ENCODE results near the gene GXYLT1. TPM values are rescaled to one million over a fixed set of nuclear protein-coding genes. Genes with fewer than 3 reads are reported as not detected.

The GXYLT1 gene
- total and polyA plus RNA-seq, 2 experiments from 2014 or later = 6.9 to 15.6 TPM

- no peak for DNase-seq (ENCODE audit: low read depth in 1 of 2, low spot score in 1 of 2)
- H3K27ac ChIP-seq = peak overlapping the region; percentile 82
- H3K27me3 ChIP-seq = no peaks in the 10 kb centered on the region
Measured at GRCh38 chr12:42145197-42145549, 499 bp upstream of the GXYLT1 start.

GRCh38 chr12:42144158-42144407 is 591 bp downstream of the GXYLT1 start:
- Histone ChIP-seq H3K36me3 (no peaks in the 10 kb centered on the region), H3K4me3 (peak overlapping the region; percentile 50), H3K4me1 (ENCODE audit: low read depth) (peaks cover 20% of the 10 kb centered on the region), H3K27me3 (no peaks in the 10 kb centered on the region), H3K9me3 (ENCODE audit: low read depth) (no peaks in the 10 kb centered on the region), H3K27ac (peak overlapping the region; percentile 82)
- TF ChIP-seq CTCF (IDR thresholded peaks at IDR 0.05; ENCODE audit: low read depth, low read length) = no peak
- DNase-seq (ENCODE audit: low read depth in 1 of 2, low spot score in 1 of 2) = no peak

More at GRCh38 chr12:42145197-42145549, 499 bp upstream of the GXYLT1 start:
- H3K4me3 ChIP-seq = peak overlapping the region; percentile 50
- no peaks in the 10 kb centered on the region for H3K36me3 ChIP-seq
- no peak for TF ChIP-seq CTCF (IDR thresholded peaks at IDR 0.05; ENCODE audit: low read depth, low read length)
- H3K4me1 ChIP-seq (ENCODE audit: low read depth) = peaks cover 20% of the 10 kb centered on the region
- H3K9me3 ChIP-seq (ENCODE audit: low read depth) = no peaks in the 10 kb centered on the region

- H3K27ac ChIP-seq = peak overlapping the region; percentile 82
Measured at GRCh38 chr12:42143452-42144157, 1.1 kb downstream of the GXYLT1 start.

GRCh38 chr12:42141981-42142606 is 2.6 kb downstream of the GXYLT1 start:
- no peak for TF ChIP-seq CTCF (IDR thresholded peaks at IDR 0.05; ENCODE audit: low read depth, low read length)
- no peaks in the 10 kb centered on the region for H3K36me3 ChIP-seq
- no peaks in the 10 kb centered on the region for H3K27me3 ChIP-seq

More at GRCh38 chr12:42143452-42144157, 1.1 kb downstream of the GXYLT1 start:
- Histone ChIP-seq H3K9me3 (ENCODE audit: low read depth) (no peaks in the 10 kb centered on the region), H3K4me1 (ENCODE audit: low read depth) (peaks cover 20% of the 10 kb centered on the region), H3K4me3 (peak overlapping the region; percentile 50), H3K27me3 (no peaks in the 10 kb centered on the region), H3K36me3 (no peaks in the 10 kb centered on the region)
- no peak for TF ChIP-seq CTCF (IDR thresholded peaks at IDR 0.05; ENCODE audit: low read depth, low read length)
- DNase-seq (ENCODE audit: low read depth in 1 of 2, low spot score in 1 of 2) = peak; percentile 16 to 42

GRCh38 chr12:42140901-42141300 is 3.8 kb downstream of the GXYLT1 start:
- Histone ChIP-seq H3K9me3 (ENCODE audit: low read depth) (no peaks in the 10 kb centered on the region), H3K36me3 (no peaks in the 10 kb centered on the region), H3K4me1 (ENCODE audit: low read depth) (peaks cover 20% of the 10 kb centered on the region), H3K27ac (no peak overlapping the region), H3K4me3 (no peak overlapping the region), H3K27me3 (no peaks in the 10 kb centered on the region)
- DNase-seq (ENCODE audit: low read depth in 1 of 2, low spot score in 1 of 2) = peak; percentile 37 to 42
- TF ChIP-seq CTCF (IDR thresholded peaks at IDR 0.05; ENCODE audit: low read depth, low read length) = no peak

More at GRCh38 chr12:42141981-42142606, 2.6 kb downstream of the GXYLT1 start:
- H3K4me3 ChIP-seq = no peak overlapping the region
- DNase-seq (ENCODE audit: low read depth in 1 of 2, low spot score in 1 of 2) = no peak
- H3K27ac ChIP-seq = no peak overlapping the region
- H3K4me1 ChIP-seq (ENCODE audit: low read depth) = peaks cover 20% of the 10 kb centered on the region
- no peaks in the 10 kb centered on the region for H3K9me3 ChIP-seq (ENCODE audit: low read depth)

All from cardiac muscle cell (in vitro differentiated cells and primary cell).